NCI-H187 treated with DMSO at 0.1 percent for 48 hours (cell line): ENCODE measurements around the gene SLAMF7.
"Not testable (repeated sequence)": the region's sequence is repeated elsewhere in the genome, so short reads cannot be mapped to it uniquely, and the experiment has no call there.

Experiments
- DNase-seq: peaks from one replicate; lab custom pipeline; 2025; lab: John Stamatoyannopoulos, UW

The SLAMF7 gene

GRCh38 chr1:160774886-160775719, 36.1 kb downstream of the SLAMF7 start:
- DNase-seq, result no peak

- no peak for DNase-seq
Measured at GRCh38 chr1:160776178-160776577, 37.1 kb downstream of the SLAMF7 start.

GRCh38 chr1:160777486-160778089, 38.5 kb downstream of the SLAMF7 start:
- no peak for DNase-seq

- DNase-seq, result no peak
Measured at GRCh38 chr1:160778976-160779375, 39.9 kb downstream of the SLAMF7 start.

- DNase-seq, result no peak
Measured at GRCh38 chr1:160779626-160780397, 40.8 kb downstream of the SLAMF7 start.

- DNase-seq, result no peak
Measured at GRCh38 chr1:160780398-160780755, 41.3 kb downstream of the SLAMF7 start.

GRCh38 chr1:160781186-160781766, 42.2 kb downstream of the SLAMF7 start:
- DNase-seq, result no peak

GRCh38 chr1:160781914-160782689, 43.1 kb downstream of the SLAMF7 start:
- DNase-seq, result no peak

GRCh38 chr1:160782988-160783765, 44.1 kb downstream of the SLAMF7 start:
- DNase-seq, result not testable (repeated sequence)

GRCh38 chr1:160789051-160789701, 50.1 kb downstream of the SLAMF7 start:
- DNase-seq, result no peak

GRCh38 chr1:160789702-160790611, 50.9 kb downstream of the SLAMF7 start:
- DNase-seq, result no peak

- no peak for DNase-seq
Measured at GRCh38 chr1:160794376-160794775, 55.3 kb downstream of the SLAMF7 start.

- no peak for DNase-seq
Measured at GRCh38 chr1:160795951-160796383, 56.9 kb downstream of the SLAMF7 start, which contains the start of gene LY9. Gene LY9, plus strand, starts transcription at chr1:160796174. Its CDS starts 14 bp downstream, at chr1:160796188.

- no peak for DNase-seq
Measured at GRCh38 chr1:160797271-160797709, 58.2 kb downstream of the SLAMF7 start.

- DNase-seq, result no peak
Measured at GRCh38 chr1:160797861-160798273, 58.8 kb downstream of the SLAMF7 start.

- no peak for DNase-seq
Measured at GRCh38 chr1:160798439-160798838, 59.4 kb downstream of the SLAMF7 start.

- DNase-seq, result no peak
Measured at GRCh38 chr1:160799641-160800040, 60.6 kb downstream of the SLAMF7 start.

GRCh38 chr1:160800142-160800541, 61.1 kb downstream of the SLAMF7 start:
- no peak for DNase-seq
